Measurements from ENCODE around the gene SRRM1.

DNA sequence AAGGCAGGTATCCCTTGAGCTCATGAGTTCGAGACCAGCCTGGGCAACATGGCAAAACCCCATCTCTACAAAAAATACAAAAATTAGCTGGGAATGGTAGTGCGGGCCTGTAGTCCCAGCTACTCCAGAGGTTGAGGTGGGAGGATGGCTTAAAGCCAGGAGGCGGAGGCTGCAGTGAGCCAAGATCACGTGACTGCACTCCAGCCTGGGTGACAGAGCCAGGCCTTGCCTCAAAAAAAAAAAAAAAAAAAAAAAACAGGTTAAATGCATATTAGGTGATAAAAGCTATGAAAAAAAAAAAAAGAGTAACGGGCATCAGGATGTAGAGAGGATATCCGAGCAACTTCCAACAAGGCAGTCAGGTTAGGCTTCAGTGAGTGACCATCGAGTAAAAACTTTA is 2.8 kb upstream of the SRRM1 start:
- TF ChIP-seq, protein P1, sequence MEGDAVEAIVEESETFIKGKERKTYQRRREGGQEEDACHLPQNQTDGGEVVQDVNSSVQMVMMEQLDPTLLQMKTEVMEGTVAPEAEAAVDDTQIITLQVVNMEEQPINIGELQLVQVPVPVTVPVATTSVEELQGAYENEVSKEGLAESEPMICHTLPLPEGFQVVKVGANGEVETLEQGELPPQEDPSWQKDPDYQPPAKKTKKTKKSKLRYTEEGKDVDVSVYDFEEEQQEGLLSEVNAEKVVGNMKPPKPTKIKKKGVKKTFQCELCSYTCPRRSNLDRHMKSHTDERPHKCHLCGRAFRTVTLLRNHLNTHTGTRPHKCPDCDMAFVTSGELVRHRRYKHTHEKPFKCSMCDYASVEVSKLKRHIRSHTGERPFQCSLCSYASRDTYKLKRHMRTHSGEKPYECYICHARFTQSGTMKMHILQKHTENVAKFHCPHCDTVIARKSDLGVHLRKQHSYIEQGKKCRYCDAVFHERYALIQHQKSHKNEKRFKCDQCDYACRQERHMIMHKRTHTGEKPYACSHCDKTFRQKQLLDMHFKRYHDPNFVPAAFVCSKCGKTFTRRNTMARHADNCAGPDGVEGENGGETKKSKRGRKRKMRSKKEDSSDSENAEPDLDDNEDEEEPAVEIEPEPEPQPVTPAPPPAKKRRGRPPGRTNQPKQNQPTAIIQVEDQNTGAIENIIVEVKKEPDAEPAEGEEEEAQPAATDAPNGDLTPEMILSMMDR (optimal IDR thresholded peaks at IDR 0.05 in 1 of 3, IDR thresholded peaks at IDR 0.05 in 1 of 3, conservative IDR thresholded peaks at IDR 0.05 in 1 of 3; ENCODE audit: extremely low read depth in 1 of 3, insufficient read depth in 2 of 3, low read length in 3 of 3), result no peak
- no peak for TF ChIP-seq EZH2 (IDR thresholded peaks at IDR 0.05; ENCODE audit: low read length)
